ENCODE measurements around the gene DNAJC22. TPM values are rescaled to one million over a fixed set of nuclear protein-coding genes. Genes with fewer than 3 reads are reported as not detected.

The DNAJC22 gene
- total RNA-seq, 1 experiment from 2014 or later, result 27.7 TPM

DNA sequence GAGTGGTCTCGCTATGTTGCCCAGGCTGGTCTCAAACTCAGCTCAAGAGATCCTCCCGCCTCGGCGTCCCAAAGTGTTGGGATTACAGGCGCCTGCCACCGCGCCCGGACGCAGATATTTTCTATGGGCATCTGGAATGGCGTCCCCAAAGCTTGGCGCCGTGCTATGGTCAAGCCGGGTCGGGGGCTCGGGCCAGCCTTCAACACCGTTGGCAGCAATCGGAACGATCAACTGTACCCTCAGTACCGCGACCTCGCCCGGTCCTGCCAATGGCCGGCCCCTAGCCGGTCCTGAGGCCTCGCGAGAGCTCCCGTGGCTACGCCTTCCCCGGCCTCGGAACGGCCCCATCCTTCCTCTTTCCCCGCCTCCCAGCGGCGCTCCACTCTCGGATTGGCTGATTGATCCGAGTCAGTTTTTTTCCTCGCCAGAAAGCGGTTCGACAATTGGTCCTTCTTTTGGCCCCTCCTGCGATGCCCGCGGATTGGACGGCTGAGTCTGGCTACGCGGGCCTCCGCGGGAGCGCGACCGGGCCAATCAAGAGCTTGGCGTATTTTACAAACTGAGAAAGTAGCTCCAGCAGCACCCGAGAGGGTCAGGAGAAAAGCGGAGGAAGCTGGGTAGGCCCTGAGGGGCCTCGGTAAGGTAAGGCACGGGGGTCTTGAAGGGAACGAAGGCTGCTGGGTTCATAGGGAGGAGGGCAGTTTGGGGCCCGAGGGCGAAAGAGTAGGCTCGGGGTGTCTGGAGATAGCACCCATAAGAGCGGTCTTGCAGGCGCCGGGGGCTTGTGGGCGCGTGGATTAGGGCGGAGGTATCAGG, 23.8 kb upstream of the DNAJC22 start, which contains the start of gene TROAP (continued):
- TF ChIP-seq EZH2 (IDR thresholded peaks at IDR 0.05), result no peak
- peak; percentile 70 for TF ChIP-seq YY1 (IDR thresholded peaks at IDR 0.05; ENCODE audit: extremely low read depth, insufficient replicate concordance, low read depth, low read length)
- no peak for TF ChIP-seq JUND (IDR thresholded peaks at IDR 0.05)
- TF ChIP-seq ATF3 (IDR thresholded peaks at IDR 0.05), result no peak

DNA sequence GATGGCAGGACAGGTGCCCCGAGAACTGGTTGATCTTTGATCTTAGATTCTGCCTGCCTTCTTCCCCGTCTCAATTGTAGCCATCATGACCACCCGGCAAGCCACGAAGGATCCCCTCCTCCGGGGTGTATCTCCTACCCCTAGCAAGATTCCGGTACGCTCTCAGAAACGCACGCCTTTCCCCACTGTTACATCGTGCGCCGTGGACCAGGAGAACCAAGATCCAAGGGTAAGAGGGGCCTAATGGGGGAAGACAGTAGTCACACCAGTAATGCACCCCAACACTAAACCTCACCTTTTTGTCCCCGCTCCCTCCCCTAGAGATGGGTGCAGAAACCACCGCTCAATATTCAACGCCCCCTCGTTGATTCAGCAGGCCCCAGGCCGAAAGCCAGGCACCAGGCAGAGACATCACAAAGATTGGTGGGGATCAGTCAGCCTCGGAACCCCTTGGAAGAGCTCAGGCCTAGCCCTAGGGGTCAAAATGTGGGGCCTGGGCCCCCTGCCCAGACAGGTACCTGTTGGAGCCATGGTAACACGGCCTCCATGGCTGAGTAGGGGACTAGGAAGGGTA, 23.1 kb upstream of the DNAJC22 start:
- H3K4me3 ChIP-seq (replicated peaks in 1 of 2; ENCODE audit: low read depth in 1 of 2, low read length in 2 of 2), result peak overlapping the region; percentile 72 to 99
- DNase-seq (ENCODE audit: low read depth, low spot score), result no peak
- RAD21 ChIA-PET (ENCODE audit: low non-redundant PET in 1 of 2, low total read pairs in 2 of 2, uncharacterized antibody in 2 of 2, unreplicated experiment in 2 of 2), result no interaction called here
- CTCF ChIA-PET, result interaction anchor here (1.0 to 3.4 kb wide), 8 partner anchors 8 to 314 kb away, joined by 3 to 45 read pairs (median 15); partner anchors contain the start of gene DNAJC22
- H3K4me1 ChIP-seq (ENCODE audit: control insufficient read depth in 1 of 2, insufficient read depth in 2 of 2, low read length in 2 of 2), result peaks cover 8 to 14% of the 10 kb centered on the region in 2 experiments
- H3K27me3 ChIP-seq (ENCODE audit: insufficient read depth, low read length), result no peaks in the 10 kb centered on the region
- TF ChIP-seq CEBPB (IDR thresholded peaks at IDR 0.05; ENCODE audit: low read depth) (no peak), EZH2 (IDR thresholded peaks at IDR 0.05) (no peak), TCF7L2 (IDR thresholded peaks at IDR 0.05; ENCODE audit: borderline replicate concordance, extremely low read depth, insufficient read depth, insufficient read length) (no peak), CBX3 (IDR thresholded peaks at IDR 0.05; ENCODE audit: low read depth) (no peak), SIN3A (IDR thresholded peaks at IDR 0.05; ENCODE audit: low read depth) (no peak), ZNF274 (IDR thresholded peaks at IDR 0.05; ENCODE audit: low read depth, low read length) (no peak), RAD21 (IDR thresholded peaks at IDR 0.05; ENCODE audit: low read depth) (no peak), ELF1 (IDR thresholded peaks at IDR 0.05; ENCODE audit: borderline replicate concordance, low read depth) (no peak), SP1 (IDR thresholded peaks at IDR 0.05; ENCODE audit: low read depth) (no peak), YY1 (IDR thresholded peaks at IDR 0.05; ENCODE audit: extremely low read depth, insufficient replicate concordance, low read depth, low read length) (no peak)
- TF ChIP-seq, protein P1, sequence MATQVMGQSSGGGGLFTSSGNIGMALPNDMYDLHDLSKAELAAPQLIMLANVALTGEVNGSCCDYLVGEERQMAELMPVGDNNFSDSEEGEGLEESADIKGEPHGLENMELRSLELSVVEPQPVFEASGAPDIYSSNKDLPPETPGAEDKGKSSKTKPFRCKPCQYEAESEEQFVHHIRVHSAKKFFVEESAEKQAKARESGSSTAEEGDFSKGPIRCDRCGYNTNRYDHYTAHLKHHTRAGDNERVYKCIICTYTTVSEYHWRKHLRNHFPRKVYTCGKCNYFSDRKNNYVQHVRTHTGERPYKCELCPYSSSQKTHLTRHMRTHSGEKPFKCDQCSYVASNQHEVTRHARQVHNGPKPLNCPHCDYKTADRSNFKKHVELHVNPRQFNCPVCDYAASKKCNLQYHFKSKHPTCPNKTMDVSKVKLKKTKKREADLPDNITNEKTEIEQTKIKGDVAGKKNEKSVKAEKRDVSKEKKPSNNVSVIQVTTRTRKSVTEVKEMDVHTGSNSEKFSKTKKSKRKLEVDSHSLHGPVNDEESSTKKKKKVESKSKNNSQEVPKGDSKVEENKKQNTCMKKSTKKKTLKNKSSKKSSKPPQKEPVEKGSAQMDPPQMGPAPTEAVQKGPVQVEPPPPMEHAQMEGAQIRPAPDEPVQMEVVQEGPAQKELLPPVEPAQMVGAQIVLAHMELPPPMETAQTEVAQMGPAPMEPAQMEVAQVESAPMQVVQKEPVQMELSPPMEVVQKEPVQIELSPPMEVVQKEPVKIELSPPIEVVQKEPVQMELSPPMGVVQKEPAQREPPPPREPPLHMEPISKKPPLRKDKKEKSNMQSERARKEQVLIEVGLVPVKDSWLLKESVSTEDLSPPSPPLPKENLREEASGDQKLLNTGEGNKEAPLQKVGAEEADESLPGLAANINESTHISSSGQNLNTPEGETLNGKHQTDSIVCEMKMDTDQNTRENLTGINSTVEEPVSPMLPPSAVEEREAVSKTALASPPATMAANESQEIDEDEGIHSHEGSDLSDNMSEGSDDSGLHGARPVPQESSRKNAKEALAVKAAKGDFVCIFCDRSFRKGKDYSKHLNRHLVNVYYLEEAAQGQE (IDR thresholded peaks at IDR 0.05; ENCODE audit: low read depth), result no peak
- TF ChIP-seq, protein P2, sequence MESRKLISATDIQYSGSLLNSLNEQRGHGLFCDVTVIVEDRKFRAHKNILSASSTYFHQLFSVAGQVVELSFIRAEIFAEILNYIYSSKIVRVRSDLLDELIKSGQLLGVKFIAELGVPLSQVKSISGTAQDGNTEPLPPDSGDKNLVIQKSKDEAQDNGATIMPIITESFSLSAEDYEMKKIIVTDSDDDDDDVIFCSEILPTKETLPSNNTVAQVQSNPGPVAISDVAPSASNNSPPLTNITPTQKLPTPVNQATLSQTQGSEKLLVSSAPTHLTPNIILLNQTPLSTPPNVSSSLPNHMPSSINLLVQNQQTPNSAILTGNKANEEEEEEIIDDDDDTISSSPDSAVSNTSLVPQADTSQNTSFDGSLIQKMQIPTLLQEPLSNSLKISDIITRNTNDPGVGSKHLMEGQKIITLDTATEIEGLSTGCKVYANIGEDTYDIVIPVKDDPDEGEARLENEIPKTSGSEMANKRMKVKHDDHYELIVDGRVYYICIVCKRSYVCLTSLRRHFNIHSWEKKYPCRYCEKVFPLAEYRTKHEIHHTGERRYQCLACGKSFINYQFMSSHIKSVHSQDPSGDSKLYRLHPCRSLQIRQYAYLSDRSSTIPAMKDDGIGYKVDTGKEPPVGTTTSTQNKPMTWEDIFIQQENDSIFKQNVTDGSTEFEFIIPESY (IDR thresholded peaks at IDR 0.05; ENCODE audit: extremely low read depth, insufficient replicate concordance, low read length), result no peak
- peaks cover 14 to 23% of the 10 kb centered on the region in 2 experiments; a peak in 2 of 4 replicates for H3K36me3 ChIP-seq (ENCODE audit: control insufficient read depth in 1 of 2, insufficient read depth in 2 of 2, low read length in 2 of 2)
- peak overlapping the region; percentile 70 for H3K27ac ChIP-seq (ENCODE audit: low read depth, low read length)
- H3K9me3 ChIP-seq (ENCODE audit: control insufficient read depth in 1 of 2, insufficient read depth in 1 of 2, low read depth in 1 of 2, low read length in 2 of 2), result no peaks in the 10 kb centered on the region
- no peaks in the 10 kb centered on the region for H4K20me1 ChIP-seq (ENCODE audit: insufficient read depth)
- peak overlapping the region; percentile 88 for H3K9ac ChIP-seq (ENCODE audit: low read length)
- peak overlapping the region; percentile 93 for H3K4me2 ChIP-seq (ENCODE audit: low read length)
- H3K79me2 ChIP-seq (ENCODE audit: insufficient read depth, low read length), result peaks cover 27% of the 10 kb centered on the region
- no peak overlapping the region for H2AFZ ChIP-seq (ENCODE audit: low read depth, low read length, poor library complexity, severe bottlenecking)
- TSS peak; percentile 85 for BruUV-seq (replicated peaks)
- intact Hi-C loops (cut with micrococcal nuclease), result no loop called here
- no peaks in the 10 kb centered on the region for H3K9me2 ChIP-seq (ENCODE audit: insufficient read depth)
- POLR2A ChIA-PET, result interaction anchor here (1.2 to 2.0 kb wide), 7 partner anchors 8 to 231 kb away, joined by 4 to 22 read pairs (median 7); partner anchors contain the start of gene SPATS2
- ATAC-seq, result no peak
